AG04450 (cell line): Measurements from ENCODE around the gene FRMD3. TPM values are rescaled to one million over a fixed set of nuclear protein-coding genes. Genes with fewer than 3 reads are reported as not detected.

ENCODE experiments used
- CTCF ChIA-PET: fragments of 300-600, 350-600 bp; formaldehyde crosslinking; extraction: SDS; loops from one replicate; lab custom pipeline; 2022; ENCODE audit warnings: antibody characterized with exemption, inconsistent platforms; lab: Charles Lee
- POLR2A ChIA-PET: fragments of 350-600 bp; formaldehyde crosslinking; extraction: SDS; loops from one replicate; lab custom pipeline; 2021; ENCODE audit warnings: antibody characterized with exemption, inconsistent platforms; lab: Yijun Ruan, JAX
- DNase-seq: peaks from one replicate; pipeline ENCODE4 v3.0.0-alpha.2; 2011; ENCODE audit warnings: low read depth, low spot score
- H3K27ac ChIP-seq: one replicate; pipeline ENCODE4 v1.5.1; 2012; ENCODE audit warnings: low read depth, low read length, control low read depth
- H3K27me3 ChIP-seq: one replicate; pipeline ENCODE4 v1.6.0; 2012; ENCODE audit warnings: low read length; ENCODE audit not compliant: control insufficient read depth, insufficient read depth
- H3K4me3 ChIP-seq: 2 replicates; pipeline ENCODE4 v1.5.1; 2011; ENCODE audit warnings: mild to moderate bottlenecking, low read depth, low read length, control low read depth
- H3K9me3 ChIP-seq: 2 replicates; pipeline ENCODE4 v1.5.1; 2012; ENCODE audit warnings: low read length; ENCODE audit not compliant: control insufficient read depth, insufficient read depth
- CTCF ChIP-seq: IDR thresholded peaks from 2 replicates; pipeline ENCODE4 v1.5.1; 2011; ENCODE audit warnings: low read depth, low read length, control low read depth, inconsistent platforms
- polyA plus RNA-seq: library from polyadenylated mRNA; depleted of rRNA; stranded (reverse); fragments of >200 nt; gene quantifications from 2 replicates; pipeline ENCODE4 v1.2.3, GENCODE V29; 2011

Gene FRMD3
- polyA plus RNA-seq, 1 experiment = 0.10 TPM

GRCh38 chr9:83469722-83470121 lies 68.5 kb downstream of the FRMD3 start:
- DNase-seq = no peak
- no peak overlapping the region for H3K4me3 ChIP-seq
- H3K27ac ChIP-seq = no peak overlapping the region
- ChIA-PET POLR2A (no interaction called here), CTCF (no interaction called here)
- no peaks in the 10 kb centered on the region for H3K9me3 ChIP-seq
- H3K27me3 ChIP-seq = no peaks in the 10 kb centered on the region
- TF ChIP-seq CTCF = no peak

- ChIA-PET POLR2A (no interaction called here), CTCF (no interaction called here)
- Histone ChIP-seq H3K9me3 (no peaks in the 10 kb centered on the region), H3K4me3 (no peak overlapping the region), H3K27ac (no peak overlapping the region), H3K27me3 (no peaks in the 10 kb centered on the region)
- TF ChIP-seq CTCF = no peak
- DNase-seq = no peak
Observed at GRCh38 chr9:83468821-83469220, 69.4 kb downstream of the FRMD3 start.

- ChIA-PET CTCF (no interaction called here), POLR2A (no interaction called here)
- no peak for DNase-seq
- Histone ChIP-seq H3K27me3 (no peaks in the 10 kb centered on the region), H3K9me3 (no peaks in the 10 kb centered on the region), H3K27ac (no peak overlapping the region), H3K4me3 (no peak overlapping the region)
- TF ChIP-seq CTCF = no peak
Observed at GRCh38 chr9:83466877-83467276, 71.3 kb downstream of the FRMD3 start.

- ChIA-PET POLR2A (no interaction called here), CTCF (no interaction called here)
- no peaks in the 10 kb centered on the region for H3K9me3 ChIP-seq
- no peak overlapping the region for H3K27ac ChIP-seq
- no peak for TF ChIP-seq CTCF
- H3K27me3 ChIP-seq = no peaks in the 10 kb centered on the region
- no peak overlapping the region for H3K4me3 ChIP-seq
- no peak for DNase-seq
Observed at GRCh38 chr9:83466351-83466750, 71.8 kb downstream of the FRMD3 start.

- DNase-seq = no peak
- Histone ChIP-seq H3K27ac (no peak overlapping the region), H3K9me3 (no peaks in the 10 kb centered on the region), H3K4me3 (no peak overlapping the region), H3K27me3 (no peaks in the 10 kb centered on the region)
- TF ChIP-seq CTCF = no peak
- ChIA-PET CTCF (no interaction called here), POLR2A (no interaction called here)
Observed at GRCh38 chr9:83459830-83460229, 78.4 kb downstream of the FRMD3 start.
